Ascending aorta (tissue), 2 donors: Measurements from ENCODE around the gene RANBP10. TPM values are rescaled to one million over a fixed set of nuclear protein-coding genes. Genes with fewer than 3 reads are reported as not detected.

Experiments used
- DNase-seq, 2 donors: peaks; one replicate each; pipeline ENCODE4 v3.0.0-alpha.2; 2019; ENCODE audit warnings: low spot score in 2 of 2
- H3K27ac ChIP-seq, 2 donors: fragments of 200-600 bp; sonication (generic); one replicate each; pipeline ENCODE4 v1.5.1; 2016 to 2017; ENCODE audit warnings: mild to moderate bottlenecking in 1 of 2
- H3K27me3 ChIP-seq: fragments of 200-600 bp; sonication (generic); one replicate; pipeline ENCODE4 v1.5.1; 2017
- H3K36me3 ChIP-seq, 2 donors: fragments of 200-600 bp; sonication (generic); one replicate each; pipeline ENCODE4 v1.5.1; 2016
- H3K4me1 ChIP-seq, 2 donors: fragments of 200-600 bp; sonication (generic); one replicate each; pipeline ENCODE4 v1.5.1; 2016 to 2017; ENCODE audit warnings: mild to moderate bottlenecking in 1 of 2
- H3K4me3 ChIP-seq, 2 donors: fragments of 200-600 bp; sonication (generic); one replicate each; pipeline ENCODE4 v1.5.1; 2016 to 2017; ENCODE audit warnings: mild to moderate bottlenecking in 1 of 2
- H3K9me3 ChIP-seq, 2 donors: fragments of 200-600 bp; sonication (generic); one replicate each; pipeline ENCODE4 v1.5.1; 2016
- intact Hi-C: fragments of 100-400 bp; cut with DNase I; formaldehyde crosslinking; loops from one replicate; pipeline ENCODE4 v1.15.1; 2023
- total RNA-seq: library from RNA; depleted of rRNA; stranded (reverse); fragments of >200 nt; gene quantifications from one replicate; pipeline ENCODE4 v1.1.0, GENCODE V29; 2016
- TF ChIP-seq, protein P1 (sequence below), 3 experiments: fragments of 200-600 bp in 2 of 3; fragments of 450-650 bp in 1 of 3; sonication (generic) in 2 of 3; IDR thresholded peaks; one replicate each; pipeline ENCODE4 v1.5.1; 2016 to 2019; ENCODE audit warnings: antibody characterized with exemption in 3 of 3, mild to moderate bottlenecking in 1 of 3, moderate library complexity in 1 of 3

Gene RANBP10
- total RNA-seq, 1 donor from 2014 or later = 50.0 TPM

- H3K9me3 ChIP-seq = no peaks in the 10 kb centered on the region
- no peaks in the 10 kb centered on the region for H3K4me1 ChIP-seq
- TF ChIP-seq, protein P1, sequence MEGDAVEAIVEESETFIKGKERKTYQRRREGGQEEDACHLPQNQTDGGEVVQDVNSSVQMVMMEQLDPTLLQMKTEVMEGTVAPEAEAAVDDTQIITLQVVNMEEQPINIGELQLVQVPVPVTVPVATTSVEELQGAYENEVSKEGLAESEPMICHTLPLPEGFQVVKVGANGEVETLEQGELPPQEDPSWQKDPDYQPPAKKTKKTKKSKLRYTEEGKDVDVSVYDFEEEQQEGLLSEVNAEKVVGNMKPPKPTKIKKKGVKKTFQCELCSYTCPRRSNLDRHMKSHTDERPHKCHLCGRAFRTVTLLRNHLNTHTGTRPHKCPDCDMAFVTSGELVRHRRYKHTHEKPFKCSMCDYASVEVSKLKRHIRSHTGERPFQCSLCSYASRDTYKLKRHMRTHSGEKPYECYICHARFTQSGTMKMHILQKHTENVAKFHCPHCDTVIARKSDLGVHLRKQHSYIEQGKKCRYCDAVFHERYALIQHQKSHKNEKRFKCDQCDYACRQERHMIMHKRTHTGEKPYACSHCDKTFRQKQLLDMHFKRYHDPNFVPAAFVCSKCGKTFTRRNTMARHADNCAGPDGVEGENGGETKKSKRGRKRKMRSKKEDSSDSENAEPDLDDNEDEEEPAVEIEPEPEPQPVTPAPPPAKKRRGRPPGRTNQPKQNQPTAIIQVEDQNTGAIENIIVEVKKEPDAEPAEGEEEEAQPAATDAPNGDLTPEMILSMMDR (IDR thresholded peaks at IDR 0.05) = no peak
- H3K27me3 ChIP-seq = no peaks in the 10 kb centered on the region
- H3K36me3 ChIP-seq = peaks cover 0 to 4% of the 10 kb centered on the region in 2 donors
- intact Hi-C loops = no loop called here
- no peak for DNase-seq
- no peak overlapping the region for H3K27ac ChIP-seq
- H3K4me3 ChIP-seq = no peak overlapping the region
Measured at GRCh38 chr16:67750466-67750865, 55.9 kb downstream of the RANBP10 start.

DNA sequence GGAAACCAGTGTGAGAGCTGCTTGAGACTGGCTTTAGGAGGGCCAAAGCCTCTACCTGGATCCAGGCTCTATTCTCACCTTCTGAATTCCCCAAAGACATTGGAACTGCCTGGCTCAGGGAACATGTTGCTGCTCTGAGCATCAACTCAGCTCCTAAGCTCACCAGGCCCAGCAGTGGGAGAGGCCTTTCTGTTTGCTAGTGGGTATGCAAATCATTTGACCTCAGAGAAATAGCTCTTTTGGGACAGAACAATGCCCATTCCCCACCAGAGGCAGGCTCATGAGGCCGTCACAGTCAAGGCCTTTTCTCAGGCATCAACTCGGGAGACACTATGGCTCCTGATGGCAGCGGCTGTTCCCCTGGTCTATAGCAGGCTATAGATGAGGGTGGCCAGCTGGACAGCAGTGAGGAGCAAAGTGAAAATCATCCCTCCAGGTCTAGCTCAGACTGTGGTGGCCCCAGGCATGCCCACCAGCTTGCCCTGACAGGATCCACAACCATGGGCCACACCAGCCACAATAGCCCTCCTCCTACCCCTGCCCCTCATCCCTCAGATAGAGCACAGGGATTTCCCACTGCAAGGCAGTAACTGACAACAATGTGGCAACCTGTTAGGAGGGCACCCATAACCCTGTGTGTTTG lies 56.8 kb downstream of the RANBP10 start:
- Histone ChIP-seq H3K9me3 (no peaks in the 10 kb centered on the region), H3K36me3 (peaks cover 2 to 4% of the 10 kb centered on the region in 2 donors), H3K4me3 (no peak overlapping the region), H3K4me1 (no peaks in the 10 kb centered on the region), H3K27me3 (no peaks in the 10 kb centered on the region), H3K27ac (no peak overlapping the region)
- DNase-seq = no peak
- TF ChIP-seq, protein P1 (IDR thresholded peaks at IDR 0.05) = no peak
- intact Hi-C loops = no loop called here

- no peaks in the 10 kb centered on the region for H3K27me3 ChIP-seq
- H3K9me3 ChIP-seq = no peaks in the 10 kb centered on the region
- H3K4me1 ChIP-seq = no peaks in the 10 kb centered on the region
- TF ChIP-seq, protein P1 (IDR thresholded peaks at IDR 0.05) = no peak
- H3K36me3 ChIP-seq = peaks cover 9 to 11% of the 10 kb centered on the region in 2 donors
- H3K4me3 ChIP-seq = no peak overlapping the region
- no peak overlapping the region for H3K27ac ChIP-seq
- no peak for DNase-seq
- intact Hi-C loops = no loop called here
Measured at GRCh38 chr16:67748834-67749233, 57.5 kb downstream of the RANBP10 start.

DNA sequence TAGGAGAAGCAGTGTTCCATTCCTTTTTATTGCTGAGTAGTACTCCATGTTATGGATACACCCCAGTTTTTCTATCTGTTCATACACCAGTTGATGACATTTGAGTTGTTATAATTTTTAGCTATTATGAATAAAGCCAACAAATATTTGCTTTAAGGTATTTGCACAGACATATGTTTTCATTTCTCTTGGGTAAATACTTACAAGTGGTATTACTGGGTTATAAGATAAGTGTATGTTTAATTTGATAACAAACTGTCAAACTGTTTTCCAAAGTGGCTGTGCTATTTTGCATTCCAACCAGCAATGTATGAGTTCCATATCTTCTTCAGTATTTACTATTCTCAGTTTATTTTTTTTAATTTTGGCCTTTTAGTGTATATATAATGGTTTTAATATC lies 59.5 kb downstream of the RANBP10 start:
- Histone ChIP-seq H3K9me3 (no peaks in the 10 kb centered on the region), H3K27ac (no peak overlapping the region), H3K4me3 (no peak overlapping the region), H3K4me1 (no peaks in the 10 kb centered on the region), H3K36me3 (peaks cover 21 to 26% of the 10 kb centered on the region in 2 donors), H3K27me3 (no peaks in the 10 kb centered on the region)
- intact Hi-C loops = no loop called here
- DNase-seq = no peak
- TF ChIP-seq, protein P1 (IDR thresholded peaks at IDR 0.05) = no peak

DNA sequence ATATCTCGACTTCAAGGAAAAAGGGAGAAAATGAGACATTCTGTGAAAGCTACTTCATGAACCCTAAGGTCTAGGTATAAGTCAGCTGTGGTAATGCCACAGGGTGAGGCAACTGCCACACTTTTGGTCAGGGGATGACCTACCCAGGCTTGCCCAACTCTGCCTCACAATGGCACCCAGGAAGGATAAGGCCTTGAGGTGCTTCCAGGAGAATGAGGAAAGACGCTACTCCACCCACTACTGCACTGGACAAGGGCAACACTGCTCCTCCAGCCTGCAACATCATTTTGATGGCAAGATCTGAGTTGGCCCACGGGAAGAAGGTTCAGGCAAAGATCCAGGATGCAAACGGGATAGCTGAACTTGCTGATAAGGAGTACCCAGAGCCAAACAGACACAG lies 65.2 kb downstream of the RANBP10 start:
- intact Hi-C loops = no loop called here
- Histone ChIP-seq H3K27me3 (no peaks in the 10 kb centered on the region), H3K4me3 (no peak overlapping the region), H3K9me3 (no peaks in the 10 kb centered on the region), H3K27ac (no peak overlapping the region), H3K4me1 (no peaks in the 10 kb centered on the region), H3K36me3 (peaks cover 21 to 58% of the 10 kb centered on the region in 2 donors)
- TF ChIP-seq, protein P1 (IDR thresholded peaks at IDR 0.05) = no peak
- no peak for DNase-seq

DNA sequence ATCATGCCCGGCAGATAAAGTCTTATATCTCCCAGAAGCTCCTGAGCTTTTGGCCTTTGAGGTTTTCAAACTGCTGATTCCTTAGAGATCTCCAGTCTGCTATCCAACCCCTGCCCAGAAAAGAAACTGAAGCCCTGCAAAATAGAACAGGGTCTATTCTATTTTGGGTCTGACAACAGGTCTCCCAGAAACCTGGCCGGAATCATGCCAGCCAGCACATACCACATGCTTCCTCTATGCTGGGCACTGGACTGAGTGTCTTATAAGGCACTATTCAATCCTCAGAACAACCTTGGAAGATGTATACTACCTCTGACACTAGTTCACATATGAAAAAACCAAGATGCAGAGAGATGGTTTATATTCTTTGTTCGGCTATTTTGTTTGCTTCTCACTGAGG lies 66.0 kb downstream of the RANBP10 start:
- DNase-seq = no peak
- H3K36me3 ChIP-seq = peaks cover 21 to 58% of the 10 kb centered on the region in 2 donors
- TF ChIP-seq, protein P1 (IDR thresholded peaks at IDR 0.05) = no peak
- H3K4me1 ChIP-seq = no peaks in the 10 kb centered on the region
- no peak overlapping the region for H3K27ac ChIP-seq
- H3K4me3 ChIP-seq = no peak overlapping the region
- H3K9me3 ChIP-seq = no peaks in the 10 kb centered on the region
- intact Hi-C loops = no loop called here
- no peaks in the 10 kb centered on the region for H3K27me3 ChIP-seq
